Liver (tissue), 3 donors: ENCODE measurements around the gene UBE2C.

Experiments used
- JUND ChIP-seq, 2 donors: IDR thresholded peaks; 2 replicates each; pipeline ENCODE4 v1.6.1; 2016; ENCODE audit warnings: antibody characterized with exemption in 2 of 2
- TF ChIP-seq, protein P1 (sequence below): fragments of 150-350 bp; IDR thresholded peaks from 2 replicates; pipeline ENCODE4 v1.5.1; 2017; ENCODE audit warnings: improper control_type of control experiment, low read depth, low read length; ENCODE audit not compliant: missing input control
- donor health status: healthy.
- donor health status: healthy.

DNA sequence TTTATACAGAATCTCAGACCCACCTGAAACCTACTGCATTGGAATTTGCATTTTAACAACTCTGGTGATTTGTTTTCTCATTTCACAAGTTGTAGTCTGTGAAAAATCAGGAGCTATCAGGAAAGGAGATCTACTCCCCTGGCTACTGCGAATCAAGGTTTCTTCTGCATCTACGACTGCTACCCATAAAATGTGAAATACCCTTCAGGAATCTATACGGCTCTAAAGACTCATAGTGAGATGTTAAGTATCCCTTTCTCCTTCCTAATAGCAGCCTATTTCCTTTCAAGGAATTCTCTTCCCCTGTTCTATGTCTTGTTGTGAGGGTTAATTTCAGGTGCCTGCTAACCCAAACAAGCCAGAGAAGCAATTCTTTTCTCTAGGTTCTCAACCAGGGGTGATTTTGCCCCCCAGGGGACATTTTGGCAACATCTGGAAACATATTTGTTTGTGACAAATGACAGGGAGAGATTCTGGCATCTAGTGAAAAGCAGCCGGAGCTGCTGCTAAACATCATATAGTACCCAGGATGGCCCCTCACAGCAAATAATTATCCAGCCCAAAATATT, 47.1 kb upstream of the UBE2C start:
- no peak for TF ChIP-seq JUND (IDR thresholded peaks at IDR 0.05)
- TF ChIP-seq, protein P1, sequence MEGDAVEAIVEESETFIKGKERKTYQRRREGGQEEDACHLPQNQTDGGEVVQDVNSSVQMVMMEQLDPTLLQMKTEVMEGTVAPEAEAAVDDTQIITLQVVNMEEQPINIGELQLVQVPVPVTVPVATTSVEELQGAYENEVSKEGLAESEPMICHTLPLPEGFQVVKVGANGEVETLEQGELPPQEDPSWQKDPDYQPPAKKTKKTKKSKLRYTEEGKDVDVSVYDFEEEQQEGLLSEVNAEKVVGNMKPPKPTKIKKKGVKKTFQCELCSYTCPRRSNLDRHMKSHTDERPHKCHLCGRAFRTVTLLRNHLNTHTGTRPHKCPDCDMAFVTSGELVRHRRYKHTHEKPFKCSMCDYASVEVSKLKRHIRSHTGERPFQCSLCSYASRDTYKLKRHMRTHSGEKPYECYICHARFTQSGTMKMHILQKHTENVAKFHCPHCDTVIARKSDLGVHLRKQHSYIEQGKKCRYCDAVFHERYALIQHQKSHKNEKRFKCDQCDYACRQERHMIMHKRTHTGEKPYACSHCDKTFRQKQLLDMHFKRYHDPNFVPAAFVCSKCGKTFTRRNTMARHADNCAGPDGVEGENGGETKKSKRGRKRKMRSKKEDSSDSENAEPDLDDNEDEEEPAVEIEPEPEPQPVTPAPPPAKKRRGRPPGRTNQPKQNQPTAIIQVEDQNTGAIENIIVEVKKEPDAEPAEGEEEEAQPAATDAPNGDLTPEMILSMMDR, result no peak
